HEK293 (cell line): ENCODE measurements around the gene ANKRD44.

Experiments used
- PRDM4 ChIP-seq: fragments of 450-650 bp; formaldehyde crosslinking; IDR thresholded peaks from 2 replicates; pipeline ENCODE4 v1.5.1; 2017; ENCODE audit warnings: missing biosample characterization, missing genetic modification characterization
- ZNF174 ChIP-seq: fragments of 450-650 bp; formaldehyde crosslinking; IDR thresholded peaks from 2 replicates; pipeline ENCODE4 v1.5.0; 2017; ENCODE audit warnings: missing biosample characterization, mild to moderate bottlenecking, missing genetic modification characterization
- ZNF311 ChIP-seq: fragments of 450-650 bp; formaldehyde crosslinking; IDR thresholded peaks from 2 replicates; pipeline ENCODE4 v1.5.1; 2017; ENCODE audit warnings: missing biosample characterization, missing genetic modification characterization, borderline replicate concordance
- ZNF391 ChIP-seq: fragments of 450-650 bp; formaldehyde crosslinking; IDR thresholded peaks from 2 replicates; pipeline ENCODE4 v1.5.1; 2016; ENCODE audit warnings: low read depth, missing biosample characterization, missing genetic modification characterization, borderline replicate concordance
- ZNF776 ChIP-seq: fragments of 450-650 bp; formaldehyde crosslinking; IDR thresholded peaks from 2 replicates; pipeline ENCODE4 v1.5.0; 2017; ENCODE audit warnings: missing biosample characterization, missing genetic modification characterization, borderline replicate concordance
- ZNF792 ChIP-seq: fragments of 450-650 bp; formaldehyde crosslinking; IDR thresholded peaks from 2 replicates; pipeline ENCODE4 v1.5.1; 2016; ENCODE audit warnings: missing biosample characterization, missing genetic modification characterization
- TF ChIP-seq, protein P1 (sequence below): fragments of 450-650 bp; formaldehyde crosslinking; IDR thresholded peaks from 2 replicates; pipeline ENCODE4 v1.5.1; 2016; ENCODE audit warnings: missing biosample characterization, missing genetic modification characterization

GRCh38 chr2:197209742-197210408, 100.7 kb downstream of the ANKRD44 start:
- no peak for TF ChIP-seq ZNF311 (tag by site-specific recombination)
- TF ChIP-seq ZNF174, result no peak
- TF ChIP-seq, protein P1, sequence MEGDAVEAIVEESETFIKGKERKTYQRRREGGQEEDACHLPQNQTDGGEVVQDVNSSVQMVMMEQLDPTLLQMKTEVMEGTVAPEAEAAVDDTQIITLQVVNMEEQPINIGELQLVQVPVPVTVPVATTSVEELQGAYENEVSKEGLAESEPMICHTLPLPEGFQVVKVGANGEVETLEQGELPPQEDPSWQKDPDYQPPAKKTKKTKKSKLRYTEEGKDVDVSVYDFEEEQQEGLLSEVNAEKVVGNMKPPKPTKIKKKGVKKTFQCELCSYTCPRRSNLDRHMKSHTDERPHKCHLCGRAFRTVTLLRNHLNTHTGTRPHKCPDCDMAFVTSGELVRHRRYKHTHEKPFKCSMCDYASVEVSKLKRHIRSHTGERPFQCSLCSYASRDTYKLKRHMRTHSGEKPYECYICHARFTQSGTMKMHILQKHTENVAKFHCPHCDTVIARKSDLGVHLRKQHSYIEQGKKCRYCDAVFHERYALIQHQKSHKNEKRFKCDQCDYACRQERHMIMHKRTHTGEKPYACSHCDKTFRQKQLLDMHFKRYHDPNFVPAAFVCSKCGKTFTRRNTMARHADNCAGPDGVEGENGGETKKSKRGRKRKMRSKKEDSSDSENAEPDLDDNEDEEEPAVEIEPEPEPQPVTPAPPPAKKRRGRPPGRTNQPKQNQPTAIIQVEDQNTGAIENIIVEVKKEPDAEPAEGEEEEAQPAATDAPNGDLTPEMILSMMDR (tag by site-specific recombination), result no peak
- TF ChIP-seq ZNF776 (tag by site-specific recombination), result no peak
- TF ChIP-seq ZNF391, result no peak
- TF ChIP-seq PRDM4 (tag by site-specific recombination), result no peak
- TF ChIP-seq ZNF792, result no peak
